ENCODE results near the gene DGKK. TPM values are rescaled to one million over a fixed set of nuclear protein-coding genes. Genes with fewer than 3 reads are reported as not detected.
"Not testable (repeated sequence)": the region's sequence is repeated elsewhere in the genome, so short reads cannot be mapped to it uniquely, and the experiment has no call there.

The DGKK gene
- total RNA-seq, 1 donor from 2014 or later: not detected

- no peak for DNase-seq (ENCODE audit: low read depth in 2 of 2)
Observed at GRCh38 chrX:50432829-50433289, 37.8 kb downstream of the DGKK start.

GRCh38 chrX:50431623-50432022 is 39.0 kb downstream of the DGKK start:
- no peak for DNase-seq (ENCODE audit: low read depth in 2 of 2)

GRCh38 chrX:50430917-50431575 is 39.6 kb downstream of the DGKK start:
- no peak for DNase-seq (ENCODE audit: low read depth in 2 of 2)

GRCh38 chrX:50428174-50428573 is 42.5 kb downstream of the DGKK start:
- DNase-seq (ENCODE audit: low read depth in 2 of 2): no peak

- DNase-seq (ENCODE audit: low read depth in 2 of 2): no peak
Observed at GRCh38 chrX:50407976-50408375, 62.6 kb downstream of the DGKK start.

GRCh38 chrX:50403903-50404302 is 66.7 kb downstream of the DGKK start:
- no peak for DNase-seq (ENCODE audit: low read depth in 2 of 2)

GRCh38 chrX:50402886-50403285 is 67.7 kb downstream of the DGKK start:
- no peak for DNase-seq (ENCODE audit: low read depth in 2 of 2)

- DNase-seq (ENCODE audit: low read depth in 2 of 2): no peak
Observed at GRCh38 chrX:50393902-50394301, 76.7 kb downstream of the DGKK start.

GRCh38 chrX:50386520-50386919 is 84.1 kb downstream of the DGKK start:
- no peak for DNase-seq (ENCODE audit: low read depth in 2 of 2)

- no peak for DNase-seq (ENCODE audit: low read depth in 2 of 2)
Observed at GRCh38 chrX:50381729-50382415, 88.8 kb downstream of the DGKK start.

- DNase-seq (ENCODE audit: low read depth in 2 of 2): no peak
Observed at GRCh38 chrX:50375481-50376267, 95.0 kb downstream of the DGKK start.

- no peak for DNase-seq (ENCODE audit: low read depth in 2 of 2)
Observed at GRCh38 chrX:50372966-50373365, 97.7 kb downstream of the DGKK start.

- DNase-seq (ENCODE audit: low read depth in 2 of 2): no peak
Observed at GRCh38 chrX:50343917-50344316, 126.7 kb downstream of the DGKK start.

- DNase-seq (ENCODE audit: low read depth in 2 of 2): no peak
Observed at GRCh38 chrX:50333308-50333707, 137.3 kb downstream of the DGKK start.

GRCh38 chrX:50332668-50333067 is 138.0 kb downstream of the DGKK start:
- not testable (repeated sequence) for DNase-seq (ENCODE audit: low read depth in 2 of 2)

GRCh38 chrX:50327235-50327634 is 143.4 kb downstream of the DGKK start:
- no peak for DNase-seq (ENCODE audit: low read depth in 2 of 2)
